ENCODE results near the gene SDK1. TPM values are rescaled to one million over a fixed set of nuclear protein-coding genes. Genes with fewer than 3 reads are reported as not detected.

SDK1 gene
- total RNA-seq, 1 donor: 0.36 TPM

GRCh38 chr7:3916146-3916545 is 615.1 kb downstream of the SDK1 start:
- no peak overlapping the region for H3K4me3 ChIP-seq (ENCODE audit: insufficient read depth, low read length)
- H3K27me3 ChIP-seq (ENCODE audit: insufficient read depth, low read length): no peaks in the 10 kb centered on the region
- no peak overlapping the region for H3K4me2 ChIP-seq (ENCODE audit: insufficient read depth, low read length)
- H2AFZ ChIP-seq (ENCODE audit: low read length): no peak overlapping the region
- H3K79me2 ChIP-seq (ENCODE audit: insufficient read depth, low read length): no peaks in the 10 kb centered on the region
- no peaks in the 10 kb centered on the region for H3K4me1 ChIP-seq (ENCODE audit: insufficient read depth, low read length)
- H3K27ac ChIP-seq (ENCODE audit: low read depth, low read length): no peak overlapping the region
- H4K20me1 ChIP-seq (ENCODE audit: insufficient read depth, low read length): no peaks in the 10 kb centered on the region
- no peaks in the 10 kb centered on the region for H3K9me3 ChIP-seq (ENCODE audit: low read depth, low read length)
- TF ChIP-seq CTCF (IDR thresholded peaks at IDR 0.05; ENCODE audit: extremely low read depth, low read depth, low read length): no peak
- H3K36me3 ChIP-seq (ENCODE audit: insufficient read depth, low read length): no peaks in the 10 kb centered on the region
- no peak for DNase-seq (ENCODE audit: insufficient read length, low spot score, missing footprints)

- H3K4me1 ChIP-seq (ENCODE audit: insufficient read depth, low read length): no peaks in the 10 kb centered on the region
- no peak overlapping the region for H3K27ac ChIP-seq (ENCODE audit: low read depth, low read length)
- no peak overlapping the region for H3K4me2 ChIP-seq (ENCODE audit: insufficient read depth, low read length)
- no peak for TF ChIP-seq CTCF (IDR thresholded peaks at IDR 0.05; ENCODE audit: extremely low read depth, low read depth, low read length)
- H4K20me1 ChIP-seq (ENCODE audit: insufficient read depth, low read length): no peaks in the 10 kb centered on the region
- no peaks in the 10 kb centered on the region for H3K9me3 ChIP-seq (ENCODE audit: low read depth, low read length)
- no peak overlapping the region for H2AFZ ChIP-seq (ENCODE audit: low read length)
- no peaks in the 10 kb centered on the region for H3K36me3 ChIP-seq (ENCODE audit: insufficient read depth, low read length)
- no peaks in the 10 kb centered on the region for H3K79me2 ChIP-seq (ENCODE audit: insufficient read depth, low read length)
- H3K4me3 ChIP-seq (ENCODE audit: insufficient read depth, low read length): no peak overlapping the region
- no peak for DNase-seq (ENCODE audit: insufficient read length, low spot score, missing footprints)
- H3K27me3 ChIP-seq (ENCODE audit: insufficient read depth, low read length): no peaks in the 10 kb centered on the region
These were observed 616.4 kb downstream of the SDK1 start for GRCh38 chr7:3917436-3917835.

- H3K4me1 ChIP-seq (ENCODE audit: insufficient read depth, low read length): no peaks in the 10 kb centered on the region
- no peaks in the 10 kb centered on the region for H3K9me3 ChIP-seq (ENCODE audit: low read depth, low read length)
- H3K27me3 ChIP-seq (ENCODE audit: insufficient read depth, low read length): no peaks in the 10 kb centered on the region
- no peaks in the 10 kb centered on the region for H3K36me3 ChIP-seq (ENCODE audit: insufficient read depth, low read length)
- H4K20me1 ChIP-seq (ENCODE audit: insufficient read depth, low read length): no peaks in the 10 kb centered on the region
- no peak overlapping the region for H3K4me3 ChIP-seq (ENCODE audit: insufficient read depth, low read length)
- H2AFZ ChIP-seq (ENCODE audit: low read length): no peak overlapping the region
- no peaks in the 10 kb centered on the region for H3K79me2 ChIP-seq (ENCODE audit: insufficient read depth, low read length)
- TF ChIP-seq CTCF (IDR thresholded peaks at IDR 0.05; ENCODE audit: extremely low read depth, low read depth, low read length): no peak
- H3K4me2 ChIP-seq (ENCODE audit: insufficient read depth, low read length): no peak overlapping the region
- no peak overlapping the region for H3K27ac ChIP-seq (ENCODE audit: low read depth, low read length)
- DNase-seq (ENCODE audit: insufficient read length, low spot score, missing footprints): no peak
These were observed 617.5 kb downstream of the SDK1 start for GRCh38 chr7:3918576-3918975.

- DNase-seq (ENCODE audit: insufficient read length, low spot score, missing footprints): peak; percentile 81
- no peaks in the 10 kb centered on the region for H3K79me2 ChIP-seq (ENCODE audit: insufficient read depth, low read length)
- peak overlapping the region; percentile 46 for H3K4me2 ChIP-seq (ENCODE audit: insufficient read depth, low read length)
These were observed 621.2 kb downstream of the SDK1 start for GRCh38 chr7:3922175-3922635.

More at GRCh38 chr7:3922175-3922635, 621.2 kb downstream of the SDK1 start:
- H3K4me1 ChIP-seq (ENCODE audit: insufficient read depth, low read length): no peaks in the 10 kb centered on the region
- no peaks in the 10 kb centered on the region for H4K20me1 ChIP-seq (ENCODE audit: insufficient read depth, low read length)
- no peaks in the 10 kb centered on the region for H3K36me3 ChIP-seq (ENCODE audit: insufficient read depth, low read length)
- TF ChIP-seq CTCF (IDR thresholded peaks at IDR 0.05; ENCODE audit: extremely low read depth, low read depth, low read length): peak; percentile 14
- no peaks in the 10 kb centered on the region for H3K27me3 ChIP-seq (ENCODE audit: insufficient read depth, low read length)
- H2AFZ ChIP-seq (ENCODE audit: low read length): peak overlapping the region; percentile 71
- no peaks in the 10 kb centered on the region for H3K9me3 ChIP-seq (ENCODE audit: low read depth, low read length)
- no peak overlapping the region for H3K4me3 ChIP-seq (ENCODE audit: insufficient read depth, low read length)
- H3K27ac ChIP-seq (ENCODE audit: low read depth, low read length): peak overlapping the region; percentile 28

Measured in osteoblast (primary cell).